ENCODE results near the gene PBX2. TPM values are rescaled to one million over a fixed set of nuclear protein-coding genes. Genes with fewer than 3 reads are reported as not detected.

The PBX2 gene
- total RNA-seq, 1 experiment from 2014 or later, result 176 TPM

DNA sequence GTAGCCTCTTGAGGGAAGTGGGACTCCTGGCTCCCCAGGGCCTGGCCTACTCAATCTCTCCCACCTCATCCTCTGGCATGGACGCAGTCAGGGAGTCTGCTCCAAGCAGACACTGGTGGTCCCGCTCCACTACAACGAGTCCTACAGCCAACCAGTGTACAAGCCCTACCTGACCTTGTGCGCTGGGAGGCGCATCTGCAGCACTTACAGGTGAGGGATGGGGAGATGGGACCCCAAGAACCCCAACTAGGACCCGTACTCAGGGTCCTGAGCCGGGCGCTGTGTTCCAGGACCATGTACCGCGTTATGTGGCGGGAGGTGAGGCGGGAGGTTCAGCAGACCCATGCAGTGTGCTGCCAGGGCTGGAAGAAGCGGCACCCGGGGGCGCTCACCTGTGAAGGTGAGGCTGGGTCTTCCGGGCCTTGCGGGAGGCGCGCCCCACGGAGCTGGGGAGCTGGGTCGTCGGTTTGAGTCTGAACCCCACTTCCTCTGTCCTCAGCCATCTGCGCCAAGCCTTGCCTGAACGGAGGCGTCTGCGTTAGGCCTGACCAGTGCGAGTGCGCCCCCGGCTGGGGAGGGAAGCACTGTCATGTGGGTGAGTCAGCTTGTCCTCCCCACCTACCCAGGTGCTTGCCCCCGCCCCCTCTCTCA, 23.5 kb downstream of the PBX2 start:
- DNase-seq, result peak; percentile 91

More for the DNA sequence above, 23.5 kb downstream of the PBX2 start:
- no peak overlapping the region for H2AFZ ChIP-seq (ENCODE audit: low read length)
- H4K8ac ChIP-seq (replicated peaks; ENCODE audit: insufficient read length, low read depth, low read length), result no peak overlapping the region
- no peaks in the 10 kb centered on the region for H3K79me2 ChIP-seq (ENCODE audit: insufficient read depth, low read length)
- H2BK12ac ChIP-seq (ENCODE audit: insufficient read length, low read depth, low read length), result no peak overlapping the region
- no peaks in the 10 kb centered on the region for H3K23me2 ChIP-seq (ENCODE audit: insufficient read length, low read depth, low read length, poor library complexity, severe bottlenecking)
- no peak overlapping the region for H4K91ac ChIP-seq (ENCODE audit: insufficient read length, low read depth, low read length)
- no peaks in the 10 kb centered on the region for H3K9me3 ChIP-seq (ENCODE audit: control insufficient read depth, low read depth, low read length)
- H3K14ac ChIP-seq (ENCODE audit: insufficient read depth, low read length), result no peak overlapping the region
- H3K27me3 Mint-ChIP-seq (ENCODE audit: low read depth), result no peaks in the 10 kb centered on the region; the same call in 1 of the 2 replicates
- no peak overlapping the region for H3T11ph ChIP-seq (ENCODE audit: low read length)
- no peak overlapping the region for H3K9ac ChIP-seq (ENCODE audit: extremely low read depth, insufficient read length, low read length)
- no peak overlapping the region for H3K27ac Mint-ChIP-seq
- H3K4me2 ChIP-seq (ENCODE audit: insufficient read depth, insufficient read length, low read length), result no peak overlapping the region
- H3K9me3 Mint-ChIP-seq, result no peaks in the 10 kb centered on the region
- no peak overlapping the region for H4K5ac ChIP-seq (ENCODE audit: insufficient read length, low read depth, low read length)
- WGBS (ENCODE audit: extremely low coverage, insufficient read length, low lambda C conversion rate), result no CpG with 5 or more reads among the region's 30 CpGs
- no peaks in the 10 kb centered on the region for H3K79me1 ChIP-seq (ENCODE audit: insufficient read depth, low read depth, low read length, poor library complexity, severe bottlenecking)
- no peak overlapping the region for H2AK5ac ChIP-seq (ENCODE audit: insufficient read length, low read length)
- H4K20me1 ChIP-seq (ENCODE audit: control insufficient read depth, insufficient read depth, insufficient read length), result peaks cover 2% of the 10 kb centered on the region
- no peak overlapping the region for H2BK5ac ChIP-seq (ENCODE audit: insufficient read length, low read length)
- H3K4ac ChIP-seq (ENCODE audit: low read depth, low read length), result no peak overlapping the region
- H2BK120ac ChIP-seq (ENCODE audit: low read depth, low read length, poor library complexity, severe bottlenecking), result no peak overlapping the region
- H2BK15ac ChIP-seq (ENCODE audit: low read depth, low read length), result no peak overlapping the region
- TF ChIP-seq, protein P1, sequence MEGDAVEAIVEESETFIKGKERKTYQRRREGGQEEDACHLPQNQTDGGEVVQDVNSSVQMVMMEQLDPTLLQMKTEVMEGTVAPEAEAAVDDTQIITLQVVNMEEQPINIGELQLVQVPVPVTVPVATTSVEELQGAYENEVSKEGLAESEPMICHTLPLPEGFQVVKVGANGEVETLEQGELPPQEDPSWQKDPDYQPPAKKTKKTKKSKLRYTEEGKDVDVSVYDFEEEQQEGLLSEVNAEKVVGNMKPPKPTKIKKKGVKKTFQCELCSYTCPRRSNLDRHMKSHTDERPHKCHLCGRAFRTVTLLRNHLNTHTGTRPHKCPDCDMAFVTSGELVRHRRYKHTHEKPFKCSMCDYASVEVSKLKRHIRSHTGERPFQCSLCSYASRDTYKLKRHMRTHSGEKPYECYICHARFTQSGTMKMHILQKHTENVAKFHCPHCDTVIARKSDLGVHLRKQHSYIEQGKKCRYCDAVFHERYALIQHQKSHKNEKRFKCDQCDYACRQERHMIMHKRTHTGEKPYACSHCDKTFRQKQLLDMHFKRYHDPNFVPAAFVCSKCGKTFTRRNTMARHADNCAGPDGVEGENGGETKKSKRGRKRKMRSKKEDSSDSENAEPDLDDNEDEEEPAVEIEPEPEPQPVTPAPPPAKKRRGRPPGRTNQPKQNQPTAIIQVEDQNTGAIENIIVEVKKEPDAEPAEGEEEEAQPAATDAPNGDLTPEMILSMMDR (conservative IDR thresholded peaks at IDR 0.05), result peak; percentile 57
- no peak overlapping the region for H3K23ac ChIP-seq (ENCODE audit: insufficient read length, low read depth, low read length)
- peaks cover 46 to 81% (median 65%) of the 10 kb centered on the region in 3 experiments for H3K36me3 Mint-ChIP-seq (ENCODE audit: insufficient read depth in 1 of 3, low read depth in 3 of 3)
- H2BK20ac ChIP-seq (ENCODE audit: low read depth, low read length, poor library complexity, severe bottlenecking), result no peak overlapping the region
- 0 out of 5 replicates have a peak overlapping the region, but pooled peaks of 1 of the 2 experiments have one; percentile 14 for H3K4me3 Mint-ChIP-seq
- H3K56ac ChIP-seq (ENCODE audit: insufficient read length, low read depth, low read length), result no peak overlapping the region
- H3K18ac ChIP-seq (ENCODE audit: insufficient read length, low read depth, low read length), result no peak overlapping the region
- H3K27me3 ChIP-seq (ENCODE audit: insufficient read depth, low read length), result no peaks in the 10 kb centered on the region
- H3K4me1 Mint-ChIP-seq, result peaks cover 3 to 23% of the 10 kb centered on the region in 2 experiments; a peak in 2 of 4 replicates
- no peaks in the 10 kb centered on the region for H3K4me1 ChIP-seq (ENCODE audit: insufficient read depth, low read length)
- no peak overlapping the region for H3K27ac ChIP-seq (ENCODE audit: insufficient read length, low read depth, low read length)
